DOHH2 (cell line): ENCODE results near the gene FN1.

Experiments used
- H3F3A ChIP-seq: fragments of 200-600 bp; sonication (generic), shearing (Covaris generic); 2 replicates; pipeline ENCODE4 v1.6.0; 2016; ENCODE audit warnings: antibody characterized with exemption, mild to moderate bottlenecking; ENCODE audit not compliant: control insufficient read depth, insufficient read depth
- H3K27ac ChIP-seq: fragments of 200-600 bp; sonication (generic); 2 replicates; pipeline ENCODE4 v1.5.1; 2014; ENCODE audit warnings: low read depth, mild to moderate bottlenecking, low read length, moderate library complexity
- H3K27me3 ChIP-seq: fragments of 200-600 bp; sonication (generic); 2 replicates; pipeline ENCODE4 v1.6.1; 2014; ENCODE audit warnings: mild to moderate bottlenecking, low read length, mixed read lengths; ENCODE audit not compliant: control insufficient read depth
- H3K36me3 ChIP-seq: fragments of 200-600 bp; sonication (generic); 2 replicates; pipeline ENCODE4 v1.6.1; 2014; ENCODE audit warnings: mild to moderate bottlenecking, low read length, moderate library complexity, mixed read lengths; ENCODE audit not compliant: control insufficient read depth
- H3K4me1 ChIP-seq: fragments of 200-600 bp; sonication (generic); 2 replicates; pipeline ENCODE4 v1.6.1; 2014; ENCODE audit warnings: mild to moderate bottlenecking, low read length, mixed read lengths; ENCODE audit not compliant: control insufficient read depth
- H3K4me2 ChIP-seq: fragments of 200-600 bp; sonication (generic); 2 replicates; pipeline ENCODE4 v1.6.0; 2014; ENCODE audit warnings: mild to moderate bottlenecking, low read length, moderate library complexity
- H3K4me3 ChIP-seq: fragments of 200-600 bp; sonication (generic); 2 replicates; pipeline ENCODE4 v1.5.1; 2014; ENCODE audit warnings: mild to moderate bottlenecking, low read length, mixed read lengths
- H3K79me2 ChIP-seq: fragments of 200-600 bp; sonication (generic); 2 replicates; pipeline ENCODE4 v1.6.1; 2014; ENCODE audit warnings: mild to moderate bottlenecking, low read length, mixed read lengths; ENCODE audit not compliant: control insufficient read depth
- H3K9me2 ChIP-seq: fragments of 200-600 bp; sonication (generic); replicated peaks from 2 replicates; pipeline ENCODE4 v1.6.1; 2014; ENCODE audit warnings: mild to moderate bottlenecking, low read length, mixed read lengths; ENCODE audit not compliant: control insufficient read depth
- H3K9me3 ChIP-seq: fragments of 200-600 bp; sonication (generic); 2 replicates; pipeline ENCODE4 v1.6.1; 2014; ENCODE audit warnings: antibody characterized with exemption, low read length, mixed read lengths; ENCODE audit not compliant: control insufficient read depth, insufficient read depth
- H4K20me1 ChIP-seq: fragments of 200-600 bp; sonication (generic); 2 replicates; pipeline ENCODE4 v1.6.0; 2014; ENCODE audit warnings: low read depth, mild to moderate bottlenecking, antibody characterized with exemption, low read length, moderate library complexity; ENCODE audit not compliant: control insufficient read depth, insufficient read depth
- EZH2phosphoT487 ChIP-seq: fragments of 200-600 bp; sonication (generic); IDR thresholded peaks from 2 replicates; pipeline ENCODE4 v1.6.1; 2017; ENCODE audit warnings: borderline replicate concordance, mild to moderate bottlenecking, antibody characterized with exemption, low read length, moderate library complexity, mixed read lengths
- TF ChIP-seq, protein P1 (sequence below): fragments of 200-600 bp; sonication (generic); IDR thresholded peaks from one replicate; pipeline ENCODE4 v1.5.1; 2014; ENCODE audit warnings: antibody characterized with exemption, mild to moderate bottlenecking, low read depth, low read length; ENCODE audit not compliant: poor library complexity, severe bottlenecking

FN1 gene

DNA sequence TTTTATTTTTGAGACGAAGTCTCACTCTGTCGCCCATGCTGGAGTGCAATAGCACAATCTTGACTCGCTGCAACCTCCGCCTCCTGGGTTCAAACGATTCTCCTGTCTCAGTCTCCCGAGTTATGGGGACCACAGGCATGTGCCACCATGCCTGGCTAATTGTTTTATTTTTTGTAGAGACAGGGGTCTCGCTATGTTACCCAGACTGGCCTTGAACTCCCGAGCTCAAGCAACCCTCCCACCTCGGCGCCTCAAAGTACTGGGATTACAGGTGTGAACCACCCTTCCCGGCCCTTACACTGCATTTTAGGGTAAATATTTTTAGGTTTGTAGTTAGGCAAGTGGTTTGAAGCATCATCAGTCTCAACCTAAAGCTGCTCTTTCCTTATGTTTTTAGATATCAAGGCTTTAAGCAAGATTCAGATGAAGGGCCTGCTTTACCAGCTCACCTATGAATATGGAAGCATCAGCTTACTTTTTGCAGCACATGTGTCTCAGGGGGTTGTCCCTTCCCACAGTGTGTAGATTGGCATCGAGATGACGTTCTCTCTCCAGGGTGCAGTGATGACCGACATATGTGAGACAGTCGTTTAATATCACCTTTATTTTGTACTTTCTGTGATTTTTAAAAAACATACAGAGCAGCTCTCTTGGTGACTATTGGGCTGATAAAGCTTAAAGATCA is 76.8 kb downstream of the FN1 start:
- no peak for TF ChIP-seq EZH2phosphoT487
- TF ChIP-seq, protein P1, sequence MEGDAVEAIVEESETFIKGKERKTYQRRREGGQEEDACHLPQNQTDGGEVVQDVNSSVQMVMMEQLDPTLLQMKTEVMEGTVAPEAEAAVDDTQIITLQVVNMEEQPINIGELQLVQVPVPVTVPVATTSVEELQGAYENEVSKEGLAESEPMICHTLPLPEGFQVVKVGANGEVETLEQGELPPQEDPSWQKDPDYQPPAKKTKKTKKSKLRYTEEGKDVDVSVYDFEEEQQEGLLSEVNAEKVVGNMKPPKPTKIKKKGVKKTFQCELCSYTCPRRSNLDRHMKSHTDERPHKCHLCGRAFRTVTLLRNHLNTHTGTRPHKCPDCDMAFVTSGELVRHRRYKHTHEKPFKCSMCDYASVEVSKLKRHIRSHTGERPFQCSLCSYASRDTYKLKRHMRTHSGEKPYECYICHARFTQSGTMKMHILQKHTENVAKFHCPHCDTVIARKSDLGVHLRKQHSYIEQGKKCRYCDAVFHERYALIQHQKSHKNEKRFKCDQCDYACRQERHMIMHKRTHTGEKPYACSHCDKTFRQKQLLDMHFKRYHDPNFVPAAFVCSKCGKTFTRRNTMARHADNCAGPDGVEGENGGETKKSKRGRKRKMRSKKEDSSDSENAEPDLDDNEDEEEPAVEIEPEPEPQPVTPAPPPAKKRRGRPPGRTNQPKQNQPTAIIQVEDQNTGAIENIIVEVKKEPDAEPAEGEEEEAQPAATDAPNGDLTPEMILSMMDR = no peak
- no peaks in the 10 kb centered on the region for H3K9me2 ChIP-seq
- H3K4me1 ChIP-seq = no peaks in the 10 kb centered on the region
- no peak overlapping the region for H3K4me2 ChIP-seq
- H3K27ac ChIP-seq = no peak overlapping the region
- H4K20me1 ChIP-seq = no peaks in the 10 kb centered on the region
- H3K9me3 ChIP-seq = no peaks in the 10 kb centered on the region
- H3F3A ChIP-seq = no peaks in the 10 kb centered on the region
- no peaks in the 10 kb centered on the region for H3K79me2 ChIP-seq
- H3K4me3 ChIP-seq = no peak overlapping the region
- no peaks in the 10 kb centered on the region for H3K27me3 ChIP-seq
- H3K36me3 ChIP-seq = peaks cover 41% of the 10 kb centered on the region

DNA sequence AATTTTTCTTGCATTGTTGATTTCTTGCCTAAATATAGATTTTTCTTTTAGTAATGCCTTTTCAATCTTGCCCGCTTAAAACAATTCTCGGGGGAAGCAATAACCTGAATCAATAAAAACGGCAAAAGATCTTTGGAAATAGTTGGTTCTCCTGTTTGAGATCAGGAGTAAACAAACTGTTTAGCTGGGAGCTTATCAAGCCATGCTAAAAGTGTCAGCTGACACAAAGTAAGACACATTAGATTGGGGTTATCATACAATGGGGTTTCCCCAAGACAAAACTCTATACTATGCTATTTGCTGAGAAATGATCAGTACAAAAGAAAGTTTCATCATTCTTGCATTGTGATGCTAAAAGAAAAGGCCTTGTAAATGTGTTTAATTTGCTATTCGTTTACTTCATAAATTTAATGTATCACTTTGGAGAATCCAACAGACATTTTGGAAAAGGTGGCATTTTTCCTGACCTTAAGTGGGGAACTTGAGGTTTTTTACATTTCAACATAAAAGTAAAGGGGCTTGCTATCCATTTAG is 77.5 kb downstream of the FN1 start:
- no peak overlapping the region for H3K4me2 ChIP-seq
- H3K9me3 ChIP-seq = no peaks in the 10 kb centered on the region
- no peak overlapping the region for H3K27ac ChIP-seq
- no peaks in the 10 kb centered on the region for H3F3A ChIP-seq
- no peaks in the 10 kb centered on the region for H3K4me1 ChIP-seq
- peaks cover 42% of the 10 kb centered on the region for H3K36me3 ChIP-seq
- no peak overlapping the region for H3K4me3 ChIP-seq
- H3K9me2 ChIP-seq = no peaks in the 10 kb centered on the region
- no peak for TF ChIP-seq EZH2phosphoT487
- TF ChIP-seq, protein P1 = no peak
- no peaks in the 10 kb centered on the region for H4K20me1 ChIP-seq
- no peaks in the 10 kb centered on the region for H3K79me2 ChIP-seq
- H3K27me3 ChIP-seq = no peaks in the 10 kb centered on the region

DNA sequence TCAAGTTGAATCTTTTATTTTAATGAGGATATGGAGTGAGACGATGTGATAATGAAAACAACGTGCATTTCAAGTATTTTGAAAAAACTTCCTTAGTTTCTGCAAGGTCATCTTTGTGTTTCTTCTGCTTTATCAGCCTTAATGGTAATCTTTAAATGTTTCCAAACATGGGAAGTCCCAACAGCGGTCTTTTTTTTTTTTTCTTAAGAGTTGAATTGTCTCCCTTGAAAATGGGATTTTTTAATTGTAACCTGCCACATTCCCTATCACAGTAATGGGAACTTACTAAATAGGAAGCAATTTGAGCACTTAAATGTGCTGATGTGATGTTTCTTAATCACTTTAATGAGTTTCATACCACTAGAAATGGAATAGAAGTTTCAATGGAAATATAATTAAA is 78.2 kb downstream of the FN1 start:
- TF ChIP-seq, protein P1 = no peak
- no peak for TF ChIP-seq EZH2phosphoT487
- no peak overlapping the region for H3K4me2 ChIP-seq
- H3F3A ChIP-seq = no peaks in the 10 kb centered on the region
- H3K79me2 ChIP-seq = no peaks in the 10 kb centered on the region
- H3K9me2 ChIP-seq = no peaks in the 10 kb centered on the region
- H3K9me3 ChIP-seq = no peaks in the 10 kb centered on the region
- no peaks in the 10 kb centered on the region for H3K4me1 ChIP-seq
- H3K36me3 ChIP-seq = peaks cover 44% of the 10 kb centered on the region
- H3K27ac ChIP-seq = no peak overlapping the region
- H4K20me1 ChIP-seq = no peaks in the 10 kb centered on the region
- no peaks in the 10 kb centered on the region for H3K27me3 ChIP-seq
- H3K4me3 ChIP-seq = no peak overlapping the region
